Measurements from ENCODE around the gene OSBPL6.

GRCh38 chr2:178256382-178257042 is 62.2 kb downstream of the OSBPL6 start:
- TF ChIP-seq CTCF (IDR thresholded peaks at IDR 0.05 in 8 of 11, conservative IDR thresholded peaks at IDR 0.05 in 3 of 11): no peak
- TF ChIP-seq POLR2A (IDR thresholded peaks at IDR 0.05): no peak
